Measurements from ENCODE around the gene P4HB.

P4HB gene

GRCh38 chr17:81867170-81867990, 7.0 kb upstream of the P4HB start:
- DNase-seq = peak in 2 of 5 experiments; percentile 12 to 64

DNA sequence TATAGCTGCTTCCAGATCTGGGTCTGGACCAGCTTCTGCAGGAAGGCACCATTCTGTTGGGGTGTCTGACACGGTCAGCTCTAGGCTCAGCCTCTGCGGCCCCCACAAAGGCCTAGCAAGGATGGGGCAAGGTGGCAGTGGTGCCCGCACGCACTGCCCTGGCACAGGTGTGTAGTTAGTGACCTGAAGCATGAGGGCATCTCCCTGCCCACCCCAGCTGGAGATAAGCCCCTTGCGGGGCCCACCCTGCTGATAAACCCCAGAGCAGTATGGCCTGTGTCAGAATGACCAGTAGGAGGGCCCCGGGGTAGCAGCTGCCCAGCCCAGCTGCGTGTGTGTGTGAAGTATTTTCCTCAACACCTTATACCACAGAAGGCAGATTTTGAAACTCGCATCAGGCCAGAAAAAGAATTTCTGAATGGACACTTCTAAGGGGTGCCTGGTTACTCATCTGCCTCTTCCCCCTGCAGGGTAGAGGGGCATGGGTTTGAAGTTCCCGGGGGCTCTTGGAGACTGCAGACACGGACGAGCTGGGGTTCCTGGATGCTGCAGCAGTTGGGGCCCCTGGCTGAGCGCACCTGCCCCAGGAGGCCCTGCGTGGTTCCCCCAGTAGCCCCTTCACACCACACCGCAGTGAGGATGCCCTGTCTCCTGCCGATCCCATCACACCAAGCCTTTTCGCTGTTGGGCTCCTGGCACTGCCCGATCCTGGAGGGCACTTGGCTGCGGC, 6.3 kb upstream of the P4HB start:
- DNase-seq = no peak

DNA sequence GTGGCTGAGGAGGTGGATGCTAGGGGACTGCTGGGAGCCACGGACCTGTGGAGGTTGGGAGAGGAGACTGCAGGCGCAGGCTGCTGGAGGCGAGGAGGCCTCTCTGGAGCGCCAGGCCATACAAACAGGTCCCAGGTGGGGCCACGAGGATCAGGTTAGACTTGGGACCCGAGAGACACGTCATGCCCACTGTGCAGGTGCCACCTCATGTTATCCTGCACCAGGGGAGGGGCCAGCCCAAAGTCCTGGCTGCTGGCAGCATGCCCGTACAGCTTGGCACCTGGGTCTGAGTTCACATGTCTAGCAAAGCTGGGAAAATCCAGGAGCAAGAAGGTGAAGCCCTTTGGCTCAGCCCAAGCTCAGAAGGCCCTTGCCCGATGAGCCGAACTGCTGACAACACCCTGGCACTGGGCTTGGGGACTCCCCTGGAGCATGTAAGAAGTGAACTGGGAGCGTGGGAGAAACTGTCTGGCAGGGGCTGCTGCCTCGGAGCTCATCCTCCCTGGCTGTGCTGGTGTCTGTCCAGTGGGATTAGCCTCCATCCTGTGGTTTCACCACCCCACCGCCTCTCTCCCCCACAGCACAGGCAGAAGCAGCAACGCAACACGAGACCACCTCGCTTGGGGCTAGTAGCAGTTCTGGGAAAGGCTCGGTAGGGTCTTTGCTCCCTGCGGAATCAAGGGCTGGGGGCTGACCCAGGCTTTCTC, 5.6 kb upstream of the P4HB start:
- DNase-seq = peak in 1 of 5 experiments; percentile 27

GRCh38 chr17:81865358-81865732, 5.0 kb upstream of the P4HB start:
- no peak for DNase-seq

- no peak for DNase-seq
Measured at GRCh38 chr17:81863833-81864768, 3.8 kb upstream of the P4HB start.

- DNase-seq = no peak
Measured at GRCh38 chr17:81863123-81863675, 2.9 kb upstream of the P4HB start.

- DNase-seq = peak; percentile 97 to 100 (median 99)
Measured at GRCh38 chr17:81860756-81861568, 627 bp upstream of the P4HB start.

- DNase-seq = peak in 1 of 5 experiments; percentile 54
Measured at GRCh38 chr17:81858967-81859905, 1.1 kb downstream of the P4HB start.

GRCh38 chr17:81858170-81858966, 2.0 kb downstream of the P4HB start:
- peak in 1 of 5 experiments; percentile 25 for DNase-seq

DNA sequence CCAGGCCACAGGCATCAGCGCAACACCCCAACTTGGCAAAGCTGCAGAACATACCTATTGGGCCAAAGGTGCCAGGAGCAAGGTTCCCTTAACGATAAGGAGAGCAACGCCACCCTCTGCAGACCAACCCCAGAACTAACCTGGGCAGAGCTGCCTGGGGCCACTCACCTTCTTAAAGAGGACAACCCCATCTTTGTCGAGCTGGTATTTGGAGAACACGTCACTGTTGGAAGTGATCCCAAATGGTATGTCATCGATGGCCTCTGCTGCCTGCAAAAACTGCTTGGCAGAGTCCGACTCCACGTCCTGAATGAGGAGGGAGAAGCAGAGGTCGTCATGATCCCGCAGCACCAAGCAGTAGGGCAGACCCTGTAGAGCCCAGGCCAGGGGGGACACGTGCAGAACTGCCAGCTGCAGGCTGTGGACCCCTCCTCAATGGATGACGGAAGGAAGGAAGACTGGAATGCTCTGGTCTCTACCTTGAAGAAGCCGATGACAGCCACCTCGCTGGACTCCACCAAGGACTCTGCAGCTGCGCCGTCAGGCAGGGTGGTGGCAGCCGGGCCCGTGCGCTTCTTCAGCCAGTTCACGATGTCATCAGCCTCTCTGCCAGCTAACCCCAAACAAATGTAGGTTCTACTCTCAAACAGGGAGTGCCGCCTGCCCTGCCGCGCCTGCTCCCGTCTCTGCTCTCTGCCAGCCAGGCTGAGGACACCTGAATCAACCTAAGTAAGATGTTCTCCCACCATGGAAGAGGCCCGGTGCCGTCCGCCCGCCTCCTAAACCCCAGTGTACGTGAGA, 5.2 kb downstream of the P4HB start:
- no peak for DNase-seq

GRCh38 chr17:81852237-81852636, 8.1 kb downstream of the P4HB start:
- DNase-seq = no peak

DNA sequence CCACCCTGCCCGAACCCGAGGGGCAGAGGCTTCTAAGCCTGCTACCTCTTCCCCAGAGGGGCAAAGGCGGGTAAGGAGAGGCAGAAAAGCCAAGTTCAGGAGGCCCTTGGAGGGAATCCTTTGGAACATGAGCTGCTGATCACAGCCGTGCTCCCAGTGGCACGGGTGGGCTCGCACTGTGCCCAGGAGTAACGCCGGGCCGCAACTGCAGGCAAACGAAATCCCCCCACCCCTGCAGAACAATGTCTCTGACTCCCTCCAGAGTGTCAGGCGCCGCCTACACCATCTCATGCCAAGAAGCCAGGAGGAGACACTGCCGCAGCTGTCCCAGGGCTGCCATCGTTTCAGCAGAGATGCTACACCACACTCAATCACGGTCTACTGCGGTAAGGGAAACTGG, 8.9 kb downstream of the P4HB start:
- DNase-seq = no peak

DNA sequence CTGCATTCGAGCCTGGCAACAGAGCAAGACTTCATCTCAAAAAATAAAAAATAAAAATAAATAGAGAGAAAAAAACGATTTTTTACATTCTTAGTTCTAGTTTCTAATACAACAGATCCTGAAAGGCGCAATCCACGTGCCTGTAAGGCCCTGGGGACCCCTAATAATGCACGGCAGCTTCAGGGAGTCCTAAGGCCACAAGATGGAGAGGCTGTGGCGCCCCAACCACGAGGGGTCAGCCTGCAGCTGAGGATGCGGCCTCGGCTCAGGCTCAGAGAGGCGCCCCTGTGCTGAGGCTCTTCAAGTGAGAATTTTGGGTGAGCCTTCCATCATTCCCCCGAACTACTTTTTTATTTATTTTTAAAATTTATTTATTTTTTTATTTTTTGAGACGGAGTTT, 10.9 kb downstream of the P4HB start:
- no peak for DNase-seq

GRCh38 chr17:81846743-81847689, 13.3 kb downstream of the P4HB start:
- DNase-seq = no peak

DNA sequence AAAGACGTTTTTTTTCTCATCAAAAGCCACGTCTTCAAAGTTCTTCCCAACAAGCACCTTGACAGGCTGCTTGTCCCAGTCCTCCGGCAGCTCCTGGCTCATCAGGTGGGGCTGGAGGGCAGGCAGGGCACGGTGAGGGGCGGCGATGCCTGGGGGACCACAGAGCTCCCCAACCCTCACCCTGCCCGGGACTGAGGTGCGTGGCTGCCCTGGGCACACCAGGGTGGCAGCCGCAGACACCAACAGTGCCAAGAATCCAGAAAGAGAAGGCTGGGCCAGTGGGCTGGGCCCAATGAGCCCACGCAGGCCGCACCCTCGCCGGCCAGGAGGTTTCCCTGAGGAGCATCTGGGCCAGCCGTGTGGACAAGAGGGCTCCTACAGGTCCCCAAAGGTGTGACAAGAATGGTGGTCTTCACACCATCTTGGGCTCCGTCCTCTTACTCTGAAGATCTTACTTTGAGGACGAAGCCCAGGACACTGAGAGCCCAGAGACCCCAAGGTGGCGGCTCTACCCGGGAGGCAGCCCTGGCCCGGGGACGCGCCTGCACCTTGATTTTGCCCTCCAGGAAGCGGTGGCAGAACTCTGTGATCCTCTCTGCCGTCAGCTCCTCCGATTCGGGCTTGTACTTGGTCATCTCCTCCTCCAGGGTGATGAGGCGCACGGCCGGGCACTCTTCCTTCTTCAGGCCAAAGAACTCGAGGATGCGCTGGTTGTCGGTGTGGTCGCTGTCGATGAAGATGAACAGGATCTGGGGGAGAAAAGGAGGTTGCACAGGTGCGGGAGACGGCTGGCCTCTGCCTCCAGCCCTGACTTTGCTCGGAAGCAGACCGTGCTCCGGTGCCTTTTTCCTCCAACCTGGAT, 14.2 kb downstream of the P4HB start:
- no peak for DNase-seq

DNA sequence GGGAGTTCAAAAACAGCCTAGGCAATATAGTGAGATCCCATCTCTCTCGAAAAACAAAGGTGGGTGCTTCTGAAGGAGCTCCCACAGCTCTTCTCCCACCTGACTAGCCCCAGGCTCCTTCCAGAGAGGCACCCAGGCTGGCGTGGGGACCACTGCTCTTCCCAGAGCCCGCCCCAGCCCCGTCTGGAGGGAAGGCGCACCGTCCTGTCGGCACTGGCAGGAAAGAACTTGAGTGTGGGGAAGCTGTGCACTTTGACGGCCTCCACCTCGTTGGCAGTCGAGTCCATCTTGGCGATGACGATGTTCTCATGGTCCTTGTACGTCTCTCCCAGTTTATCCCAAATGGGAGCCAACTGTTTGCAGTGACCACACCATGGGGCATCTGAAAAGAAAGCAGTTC, 15.0 kb downstream of the P4HB start:
- DNase-seq = no peak

Data from T-helper 2 cell (primary cell).